Mesendoderm (in vitro differentiated cells): ENCODE data around the gene RNF208.

Experiments
- DNase-seq: peaks from one replicate; pipeline ENCODE4 v3.0.0; 2013
- H2AK5ac ChIP-seq: 2 replicates; pipeline ENCODE4 v1.6.1; 2013; ENCODE audit warnings: low read length, inconsistent platforms
- H2BK120ac ChIP-seq: 2 replicates; pipeline ENCODE4 v1.6.1; 2013; ENCODE audit warnings: low read depth, mild to moderate bottlenecking, low read length, moderate library complexity, mixed read lengths
- H2BK15ac ChIP-seq: replicated peaks from 2 replicates; pipeline ENCODE4 v1.6.1; 2013; ENCODE audit warnings: low read depth, mild to moderate bottlenecking, moderate library complexity
- H2BK5ac ChIP-seq: 2 replicates; pipeline ENCODE4 v1.6.1; 2013; ENCODE audit warnings: low read length, inconsistent platforms
- H3K18ac ChIP-seq: 2 replicates; pipeline ENCODE4 v1.6.1; 2013; ENCODE audit warnings: mild to moderate bottlenecking, low read length, mixed read lengths
- H3K23ac ChIP-seq: one replicate; pipeline ENCODE4 v1.6.1; 2013; ENCODE audit warnings: low read length
- H3K27ac ChIP-seq: 2 replicates; pipeline ENCODE4 v1.5.1; 2013; ENCODE audit warnings: low read depth, mild to moderate bottlenecking, inconsistent platforms, low read length, moderate library complexity
- H3K27me3 ChIP-seq: 2 replicates; pipeline ENCODE4 v1.6.1; 2013; ENCODE audit warnings: low read length, control low read depth, mild to moderate bottlenecking, inconsistent platforms; ENCODE audit not compliant: insufficient read depth, poor library complexity
- H3K36me3 ChIP-seq: 2 replicates; pipeline ENCODE4 v1.6.1; 2013; ENCODE audit warnings: low read length, inconsistent platforms; ENCODE audit not compliant: control insufficient read depth, insufficient read depth
- H3K4ac ChIP-seq: one replicate; pipeline ENCODE4 v1.6.1; 2013; ENCODE audit warnings: low read depth, mild to moderate bottlenecking, low read length, moderate library complexity
- H3K4me1 ChIP-seq: 2 replicates; pipeline ENCODE4 v1.6.1; 2013; ENCODE audit warnings: low read depth, low read length, inconsistent platforms; ENCODE audit not compliant: control insufficient read depth
- H3K4me2 ChIP-seq: 2 replicates; pipeline ENCODE4 v1.6.1; 2013; ENCODE audit warnings: low read length
- H3K4me3 ChIP-seq: 2 replicates; pipeline ENCODE4 v1.5.1; 2013; ENCODE audit warnings: mild to moderate bottlenecking, low read length
- H3K56ac ChIP-seq: one replicate; pipeline ENCODE4 v1.6.1; 2013; ENCODE audit warnings: low read length
- H3K79me1 ChIP-seq: 2 replicates; pipeline ENCODE4 v1.6.1; 2013; ENCODE audit warnings: low read length, inconsistent platforms
- H3K79me2 ChIP-seq: 2 replicates; pipeline ENCODE4 v1.6.1; 2013; ENCODE audit warnings: mild to moderate bottlenecking, low read length; ENCODE audit not compliant: control insufficient read depth, insufficient read depth
- H3K9ac ChIP-seq: 2 replicates; pipeline ENCODE4 v1.6.1; 2013; ENCODE audit warnings: low read length, inconsistent platforms
- H4K5ac ChIP-seq: one replicate; pipeline ENCODE4 v1.6.1; 2013; ENCODE audit warnings: low read length
- H4K8ac ChIP-seq: one replicate; pipeline ENCODE4 v1.6.1; 2013; ENCODE audit warnings: low read depth, mild to moderate bottlenecking, control low read depth, low read length, moderate library complexity
- WGBS: extraction: QIAGEN DNeasy Blood & Tissue Kit; methylation state at CpG from one replicate; pipeline ENCODE4 v1.1.7; 2013; ENCODE audit warnings: low lambda C conversion rate, missing lambda C conversion rate; ENCODE audit not compliant: insufficient coverage; ENCODE audit errors: extremely low coverage; 5-methylcytosine and 5-hydroxymethylcytosine counted together

RNF208 gene

DNA sequence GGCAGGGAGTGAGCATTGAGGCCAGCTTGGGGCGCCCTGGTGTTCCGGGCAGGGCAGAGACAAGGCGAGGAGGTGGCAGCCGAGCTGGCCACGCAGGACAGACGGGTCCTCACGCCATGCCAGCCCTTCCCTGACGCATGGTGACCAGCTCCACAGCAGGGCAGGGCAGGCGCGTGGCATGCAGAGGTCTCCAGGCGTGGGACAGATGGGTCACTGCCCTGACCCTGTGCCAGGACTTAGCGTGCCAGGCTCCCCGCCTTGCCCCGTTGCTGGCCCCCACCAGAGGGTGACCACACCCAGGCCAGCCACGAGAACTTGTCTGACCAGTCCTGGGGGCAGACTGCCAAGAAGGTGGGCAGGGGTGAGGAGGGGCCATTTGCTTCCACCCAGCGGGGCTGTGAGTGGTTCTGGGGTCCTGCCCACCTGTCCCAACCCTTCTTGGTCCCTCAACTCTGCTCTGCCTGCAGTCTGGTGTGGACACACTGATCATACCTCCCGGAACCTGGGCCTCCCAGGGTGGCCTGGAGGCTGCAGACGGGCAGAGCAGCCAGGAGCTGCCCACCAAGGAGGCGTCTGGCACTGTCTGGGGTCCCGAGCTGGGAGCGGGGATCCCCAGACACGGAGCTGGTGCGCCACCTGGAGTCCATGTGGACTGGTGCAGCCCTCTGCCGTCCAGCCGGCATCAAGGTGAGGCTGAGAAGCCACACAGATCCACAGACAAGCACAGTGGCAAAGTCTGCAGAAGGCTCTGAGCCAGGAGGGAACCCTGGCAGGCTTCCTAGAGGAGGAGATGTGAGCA is 5.2 kb upstream of the RNF208 start, which contains the start of gene RNF224:
Gene RNF224 (plus strand): TSS at position 449 of the 799 bp plus-strand sequence. CDS start 834 bp downstream, outside the sequence.
- H4K5ac ChIP-seq = no peak within 1 kb of the TSS
- no peaks in the 10 kb centered on the region for H3K79me1 ChIP-seq
- peaks cover under 1% of the 10 kb centered on the region for H3K27me3 ChIP-seq
- no peak within 1 kb of the TSS for H4K8ac ChIP-seq
- H3K4me2 ChIP-seq = no peak within 1 kb of the TSS
- H3K4ac ChIP-seq = no peak within 1 kb of the TSS
- H3K23ac ChIP-seq = no peak within 1 kb of the TSS
- no CpG with 5 or more reads among the region's 25 CpGs for WGBS
- H2AK5ac ChIP-seq = no peak within 1 kb of the TSS
- H3K18ac ChIP-seq = no peak within 1 kb of the TSS
- H3K36me3 ChIP-seq = no peaks in the 10 kb centered on the region
- H3K56ac ChIP-seq = peak within 1 kb of the TSS; percentile 37
- no peak within 1 kb of the TSS for H3K27ac ChIP-seq
- no peak within 1 kb of the TSS for H2BK120ac ChIP-seq
- H3K4me3 ChIP-seq = no peak within 1 kb of the TSS
- no peak within 1 kb of the TSS for H2BK5ac ChIP-seq
- DNase-seq = peak; percentile 85
- no peak within 1 kb of the TSS for H3K9ac ChIP-seq
- no peaks in the 10 kb centered on the region for H3K4me1 ChIP-seq
- H2BK15ac ChIP-seq = no peak within 1 kb of the TSS
- no peaks in the 10 kb centered on the region for H3K79me2 ChIP-seq

DNA sequence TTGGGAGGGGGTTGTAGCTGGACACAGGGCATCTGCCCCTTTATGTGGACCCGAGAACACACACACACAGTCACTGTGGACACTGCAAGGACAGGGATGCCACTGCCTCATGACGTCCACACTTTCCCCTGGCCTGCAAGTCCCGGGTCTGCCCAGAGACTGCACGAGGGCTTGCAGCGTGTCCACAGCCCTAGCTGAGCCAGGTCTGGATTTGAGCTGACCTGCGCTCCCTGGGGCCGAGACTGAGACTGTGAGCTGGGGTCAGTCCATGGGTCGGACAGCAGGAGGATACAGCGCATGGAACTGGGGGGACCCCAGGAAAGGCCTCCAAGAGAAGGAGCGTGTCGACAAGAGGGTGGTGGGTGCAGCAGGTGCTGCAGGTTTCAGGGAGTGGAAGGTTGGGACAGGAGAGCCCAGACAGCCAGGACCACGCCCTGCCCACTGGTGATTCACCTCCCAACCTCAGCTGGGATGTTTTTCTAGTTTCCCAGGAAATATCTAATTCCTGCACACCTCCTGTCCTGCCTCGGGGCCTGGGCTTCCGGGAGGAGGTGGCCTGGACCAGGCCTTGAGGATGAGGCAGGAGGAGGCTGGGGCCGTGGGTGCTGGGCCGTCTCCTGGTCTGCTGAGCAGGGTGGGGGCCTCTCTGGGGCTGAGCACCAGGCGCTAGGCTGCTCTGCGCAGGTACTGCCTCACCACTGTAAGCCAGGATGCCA is 4.5 kb upstream of the RNF208 start:
- no peak overlapping the region for H3K18ac ChIP-seq
- H3K79me2 ChIP-seq = no peaks in the 10 kb centered on the region
- H2BK5ac ChIP-seq = no peak overlapping the region
- WGBS = no CpG with 5 or more reads among the region's 18 CpGs
- H2BK15ac ChIP-seq = no peak overlapping the region
- no peak overlapping the region for H3K9ac ChIP-seq
- H2BK120ac ChIP-seq = no peak overlapping the region
- H2AK5ac ChIP-seq = no peak overlapping the region
- no peak overlapping the region for H3K56ac ChIP-seq
- H4K8ac ChIP-seq = no peak overlapping the region
- H3K36me3 ChIP-seq = no peaks in the 10 kb centered on the region
- no peak overlapping the region for H3K4me3 ChIP-seq
- peaks cover 2% of the 10 kb centered on the region for H3K27me3 ChIP-seq
- no peak overlapping the region for H3K4ac ChIP-seq
- H3K23ac ChIP-seq = no peak overlapping the region
- no peak overlapping the region for H3K27ac ChIP-seq
- H4K5ac ChIP-seq = no peak overlapping the region
- no peak overlapping the region for H3K4me2 ChIP-seq
- no peak for DNase-seq
- H3K4me1 ChIP-seq = no peaks in the 10 kb centered on the region
- no peaks in the 10 kb centered on the region for H3K79me1 ChIP-seq

DNA sequence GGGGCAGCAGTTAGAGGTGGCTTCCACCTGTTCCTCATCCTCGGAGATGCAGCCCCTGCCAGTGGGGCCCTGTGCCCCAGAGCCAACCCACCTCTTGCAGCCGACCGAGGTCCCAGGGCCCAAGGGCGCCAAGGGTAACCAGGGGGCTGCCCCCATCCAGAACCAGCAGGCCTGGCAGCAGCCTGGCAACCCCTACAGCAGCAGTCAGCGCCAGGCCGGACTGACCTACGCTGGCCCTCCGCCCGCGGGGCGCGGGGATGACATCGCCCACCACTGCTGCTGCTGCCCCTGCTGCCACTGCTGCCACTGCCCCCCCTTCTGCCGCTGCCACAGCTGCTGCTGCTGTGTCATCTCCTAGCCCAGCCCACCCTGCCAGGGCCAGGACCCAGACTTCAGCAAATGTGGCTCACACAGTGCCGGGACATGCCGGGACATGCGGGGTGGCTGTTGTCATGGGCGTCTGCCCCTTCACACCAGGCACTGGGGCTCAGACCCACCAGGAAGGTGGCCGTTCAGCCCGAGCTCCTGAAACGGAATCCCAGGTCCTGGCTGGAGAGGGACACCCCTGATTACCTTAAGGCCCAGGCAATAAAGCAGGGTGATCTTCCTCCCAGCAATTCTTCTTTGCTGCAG is 3.8 kb upstream of the RNF208 start:
- Histone ChIP-seq H3K79me1 (no peaks in the 10 kb centered on the region), H4K8ac (no peak overlapping the region), H3K4me3 (no peak overlapping the region), H3K18ac (no peak overlapping the region), H4K5ac (no peak overlapping the region), H3K4me1 (no peaks in the 10 kb centered on the region), H3K23ac (no peak overlapping the region), H2BK15ac (no peak overlapping the region), H2BK5ac (no peak overlapping the region), H3K4ac (no peak overlapping the region), H3K79me2 (no peaks in the 10 kb centered on the region), H3K36me3 (no peaks in the 10 kb centered on the region), H3K56ac (no peak overlapping the region), H3K9ac (no peak overlapping the region), H2AK5ac (no peak overlapping the region), H3K27ac (no peak overlapping the region), H3K4me2 (no peak overlapping the region), H2BK120ac (no peak overlapping the region), H3K27me3 (peaks cover 2% of the 10 kb centered on the region)
- no CpG with 5 or more reads among the region's 21 CpGs for WGBS
- DNase-seq = no peak

DNA sequence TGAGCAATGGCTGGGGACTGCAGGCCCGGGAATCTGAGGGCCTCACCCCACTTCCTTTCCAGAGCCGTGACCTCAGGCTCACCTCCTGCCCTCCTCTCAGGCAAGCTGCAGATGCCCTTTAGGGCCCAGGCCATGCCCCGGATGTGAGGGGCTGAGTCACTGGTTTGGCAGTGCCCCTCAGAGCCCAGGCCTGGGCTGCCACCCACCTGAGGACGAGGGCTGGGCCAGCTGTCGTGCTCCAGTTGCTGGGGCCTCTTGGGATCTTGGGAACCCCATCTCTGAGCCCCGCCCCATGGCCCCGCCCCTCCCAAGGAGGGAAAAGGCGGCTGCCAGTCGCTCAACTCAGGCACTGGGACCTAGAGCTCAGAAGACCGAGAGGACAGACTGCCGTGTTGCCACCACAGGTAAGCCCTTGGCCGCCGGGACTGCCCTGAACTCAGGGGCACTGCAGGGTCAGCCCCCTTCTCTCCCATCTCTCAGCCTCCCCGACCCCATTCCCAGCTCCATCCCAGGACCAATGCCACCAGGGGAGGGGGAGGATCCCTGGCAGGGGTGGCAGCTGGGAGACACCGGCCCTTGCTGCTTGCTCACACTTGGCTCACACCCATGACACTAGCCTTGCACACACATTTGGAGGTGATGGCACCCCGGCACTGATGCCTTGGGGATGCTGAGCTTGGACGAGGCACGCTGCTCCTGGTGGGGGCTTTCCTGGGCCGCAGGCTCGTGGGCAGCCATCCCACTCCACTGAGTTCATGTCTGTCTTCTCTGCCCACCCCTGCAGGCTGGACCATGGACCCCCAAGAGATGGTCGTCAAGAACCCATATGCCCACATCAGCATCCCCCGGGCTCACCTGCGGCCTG is 3.0 kb upstream of the RNF208 start, which contains the start of gene CYSRT1:
Gene CYSRT1 (plus strand): TSS at position 345 of the 865 bp plus-strand sequence. CDS start 448 bp downstream, at position 793.
- H2BK5ac ChIP-seq = no peak within 1 kb of the TSS
- H2BK120ac ChIP-seq = no peak within 1 kb of the TSS
- H4K5ac ChIP-seq = no peak within 1 kb of the TSS
- no peak within 1 kb of the TSS for H2AK5ac ChIP-seq
- no peaks in the 10 kb centered on the region for H3K4me1 ChIP-seq
- peak within 1 kb of the TSS; percentile 76 for H3K4ac ChIP-seq
- WGBS = no CpG with 5 or more reads among the region's 23 CpGs
- H4K8ac ChIP-seq = peak within 1 kb of the TSS; percentile 43
- no peak within 1 kb of the TSS for H2BK15ac ChIP-seq
- no peaks in the 10 kb centered on the region for H3K36me3 ChIP-seq
- H3K9ac ChIP-seq = peak within 1 kb of the TSS; percentile 91
- H3K23ac ChIP-seq = no peak within 1 kb of the TSS
- H3K56ac ChIP-seq = peak within 1 kb of the TSS; percentile 92
- H3K27me3 ChIP-seq = peaks cover 2% of the 10 kb centered on the region
- H3K79me2 ChIP-seq = no peaks in the 10 kb centered on the region
- no peak within 1 kb of the TSS for H3K18ac ChIP-seq
- no peak within 1 kb of the TSS for H3K4me3 ChIP-seq
- H3K79me1 ChIP-seq = no peaks in the 10 kb centered on the region
- no peak within 1 kb of the TSS for H3K4me2 ChIP-seq
- no peak within 1 kb of the TSS for H3K27ac ChIP-seq
- DNase-seq = no peak
